ENCODE results near the gene LEFTY1.

LEFTY1 gene

DNA sequence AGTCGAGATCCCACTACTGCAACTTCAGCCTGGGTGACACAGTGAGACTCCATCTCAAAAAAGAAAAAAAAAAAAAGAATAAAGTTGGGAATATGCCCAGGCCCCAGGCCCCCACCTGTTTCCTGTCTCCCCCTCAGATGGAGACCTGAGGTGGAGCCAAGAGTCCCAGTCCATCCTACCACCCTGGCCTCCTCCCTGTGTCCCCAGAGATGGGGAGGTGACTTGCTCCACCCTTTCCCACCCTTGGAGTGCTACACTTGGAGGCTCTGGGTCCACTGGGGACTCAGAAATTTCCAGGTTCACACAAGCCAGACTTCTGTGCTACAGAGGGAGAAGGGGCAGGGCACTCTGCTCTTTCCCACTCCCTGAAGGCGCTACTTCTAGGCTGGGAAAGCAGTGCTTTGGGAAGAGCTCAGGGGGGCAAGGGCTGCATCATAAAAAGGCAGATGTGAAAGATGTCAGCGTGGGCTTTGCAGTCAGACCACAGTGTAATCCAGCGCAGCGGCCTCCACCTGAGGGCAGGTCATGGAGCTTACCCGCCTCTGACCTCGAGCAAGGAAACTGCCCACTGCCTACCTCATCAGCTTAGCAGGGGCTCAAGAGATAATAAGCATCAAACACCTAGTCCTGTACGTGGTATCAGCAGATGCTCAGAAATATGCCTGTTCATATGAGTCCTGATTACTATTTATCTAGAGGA is 20.2 kb downstream of the LEFTY1 start:
- DNase-seq = no peak

DNA sequence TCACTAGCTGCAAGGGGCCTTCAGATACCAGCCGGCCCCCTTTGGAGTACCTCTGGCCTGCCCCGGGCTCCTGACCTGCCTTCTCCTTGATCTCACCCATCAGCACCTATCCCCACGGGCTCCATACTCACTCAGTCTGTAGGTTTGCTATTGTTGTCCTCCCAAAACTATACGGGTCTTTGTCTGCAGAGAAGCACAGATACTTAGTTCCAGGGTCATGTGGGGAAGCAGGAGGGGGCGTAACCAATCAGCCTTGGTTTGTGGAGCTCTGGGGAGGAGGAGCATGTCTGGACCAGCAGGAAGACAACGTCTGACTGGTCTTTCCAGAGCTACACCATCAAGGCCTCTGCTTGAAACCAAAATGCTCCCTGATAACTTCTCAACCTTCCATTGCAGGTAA is 22.0 kb downstream of the LEFTY1 start:
- no peak for DNase-seq

DNA sequence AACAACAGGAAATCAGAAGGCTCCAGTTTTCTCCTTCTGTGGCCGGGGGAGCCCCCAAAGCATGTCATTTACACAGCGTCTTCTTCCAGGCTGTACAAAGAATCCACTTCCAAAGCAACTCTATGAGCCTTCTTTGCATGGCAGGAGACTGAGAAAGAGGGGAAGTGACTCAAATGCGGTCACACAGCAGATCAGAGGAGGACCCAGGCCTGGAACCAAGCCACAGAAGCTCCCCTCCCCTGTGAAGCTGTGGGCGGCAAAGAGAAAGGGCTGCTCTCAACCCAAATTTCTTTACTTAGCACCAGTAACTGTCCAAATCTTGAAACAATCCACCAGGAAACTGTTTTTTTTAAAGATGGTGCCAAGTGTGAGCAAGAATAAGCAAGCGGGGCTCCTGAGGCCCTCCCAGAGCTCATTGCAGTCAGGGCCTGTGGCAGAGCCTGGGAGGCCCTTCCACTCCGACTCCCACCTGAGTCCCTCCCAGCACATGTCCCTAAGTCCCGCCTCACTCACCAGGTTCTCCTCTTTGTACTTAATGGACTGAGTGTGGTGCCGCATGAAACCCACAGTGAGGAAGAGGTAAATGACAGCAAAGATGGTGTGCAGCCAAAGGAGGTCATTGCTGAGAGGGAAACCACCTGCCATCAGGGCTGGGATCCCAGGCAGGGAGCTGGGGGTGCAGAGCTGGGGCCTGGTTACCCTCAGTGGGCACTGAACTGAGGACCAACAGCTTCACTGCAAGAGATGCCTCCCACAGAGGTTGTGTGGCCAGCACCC is 22.7 kb downstream of the LEFTY1 start:
- DNase-seq = peak; percentile 97 to 98

DNA sequence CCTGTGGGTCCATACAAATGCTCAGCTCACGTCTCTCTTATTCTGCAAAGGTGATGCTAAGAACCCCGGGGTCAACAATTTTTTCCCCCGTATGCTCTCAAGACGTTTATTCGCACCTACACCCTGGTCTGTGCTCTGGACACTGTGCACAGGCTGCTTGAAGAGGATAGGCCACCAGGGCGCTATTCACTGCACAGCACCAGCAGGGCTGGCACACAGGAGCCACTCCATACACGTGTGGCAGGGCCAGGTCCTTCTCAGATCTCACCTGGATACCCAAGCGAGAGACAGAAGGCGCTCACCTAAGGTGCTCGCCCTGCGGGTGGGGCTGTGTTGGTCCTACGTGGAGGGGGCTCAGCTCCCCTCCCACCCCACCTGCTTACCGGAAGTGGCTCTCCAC is 23.4 kb downstream of the LEFTY1 start:
- DNase-seq = no peak

DNA sequence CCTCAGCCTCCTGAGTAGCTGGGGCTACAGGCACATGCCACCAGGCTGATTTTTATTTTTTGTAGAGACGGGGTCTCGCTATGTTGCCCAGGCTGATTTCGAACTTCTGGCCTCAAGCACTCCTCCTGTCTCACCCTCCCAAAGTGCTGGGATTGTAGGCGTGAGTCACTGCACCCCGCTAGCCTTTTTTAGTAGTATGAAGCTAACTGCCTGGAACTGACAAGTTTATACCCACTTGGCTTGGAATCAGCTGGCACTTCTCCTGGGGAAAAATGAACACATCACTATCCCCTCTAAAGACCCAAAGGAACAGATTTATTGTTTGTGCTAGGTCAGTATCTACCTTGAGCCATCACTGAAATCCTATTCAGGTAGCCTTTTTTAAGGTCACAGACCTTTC is 25.8 kb downstream of the LEFTY1 start:
- DNase-seq = no peak

DNA sequence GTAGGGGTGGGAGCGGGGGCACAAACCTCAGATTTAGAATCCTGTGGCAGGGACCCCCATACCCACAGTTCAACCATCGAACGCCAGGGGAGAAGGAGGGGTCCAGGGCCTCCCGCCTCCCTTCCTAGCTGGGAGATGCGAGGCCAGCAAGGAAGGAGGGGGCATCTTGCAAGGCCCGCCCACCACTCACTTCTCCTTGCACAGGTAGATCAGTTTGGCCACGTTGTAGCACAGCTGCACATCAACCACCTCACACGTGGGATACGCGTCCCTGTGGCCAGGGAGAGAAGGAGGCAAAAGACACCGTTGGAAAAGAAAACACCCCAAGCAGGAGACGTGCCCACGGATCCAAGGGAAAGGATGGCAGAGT is 26.4 kb downstream of the LEFTY1 start:
- DNase-seq = no peak

DNA sequence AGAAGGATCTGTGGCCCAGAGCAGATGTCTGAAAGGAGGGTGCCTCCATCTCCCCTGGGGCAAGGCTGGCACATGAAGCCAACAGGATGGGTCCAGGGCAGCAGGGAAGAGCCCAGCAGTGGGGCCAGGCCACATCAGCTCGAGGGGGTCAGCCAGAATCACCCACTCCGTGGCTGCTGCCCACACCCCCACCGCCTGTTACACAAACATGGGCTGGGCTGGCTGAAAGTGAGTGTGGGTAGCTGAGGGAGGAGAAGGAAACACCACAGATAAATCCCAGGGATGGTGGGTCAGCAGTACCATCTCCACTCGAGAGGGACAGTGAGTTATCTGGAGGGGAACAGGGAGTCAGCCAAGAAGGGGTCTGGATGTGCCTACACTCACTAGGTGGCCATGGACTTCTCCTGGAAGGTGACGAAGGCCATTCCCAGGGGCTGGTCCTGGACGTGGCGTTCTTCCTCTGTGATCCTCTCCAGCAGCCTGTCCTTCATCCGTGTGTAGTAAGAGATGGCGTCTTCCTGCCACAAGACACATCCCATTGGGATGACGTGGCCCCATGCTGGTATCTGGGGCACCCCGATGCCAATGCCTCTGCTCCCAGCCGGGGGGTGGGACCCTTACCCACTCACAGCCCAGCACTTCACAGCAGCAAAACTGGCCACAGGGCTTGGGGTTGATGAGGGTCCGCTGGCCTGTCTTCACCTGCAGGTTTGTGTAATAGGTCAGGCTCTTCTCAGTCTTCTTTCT is 26.9 kb downstream of the LEFTY1 start:
- no peak for DNase-seq

DNA sequence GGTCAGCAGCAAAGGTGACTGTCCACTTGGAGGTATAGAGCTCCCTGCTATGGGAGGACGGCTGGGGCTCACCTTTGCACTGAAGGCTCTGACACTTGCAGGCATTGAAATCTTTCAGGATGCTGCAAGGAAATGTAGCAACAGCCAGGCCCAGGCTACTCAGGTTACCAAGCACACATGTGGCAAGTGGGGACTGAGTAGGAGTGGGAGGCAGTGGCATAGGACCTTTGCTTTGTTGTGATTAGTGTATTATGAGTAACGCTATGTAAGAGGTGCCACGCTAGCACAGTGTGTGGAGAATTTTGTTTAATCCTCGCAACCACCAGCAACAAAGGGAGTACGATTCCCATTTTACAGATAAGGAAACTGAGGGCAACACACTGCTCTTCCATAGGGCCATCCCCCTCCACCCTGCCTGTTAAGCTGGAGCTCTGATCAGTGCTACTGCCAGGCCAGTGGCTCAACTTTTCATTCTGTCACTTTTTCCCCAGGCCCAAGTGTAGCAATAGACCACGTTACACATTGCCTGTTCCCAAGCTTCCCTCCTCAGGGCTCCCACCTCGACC is 28.0 kb downstream of the LEFTY1 start:
- no peak for DNase-seq

DNA sequence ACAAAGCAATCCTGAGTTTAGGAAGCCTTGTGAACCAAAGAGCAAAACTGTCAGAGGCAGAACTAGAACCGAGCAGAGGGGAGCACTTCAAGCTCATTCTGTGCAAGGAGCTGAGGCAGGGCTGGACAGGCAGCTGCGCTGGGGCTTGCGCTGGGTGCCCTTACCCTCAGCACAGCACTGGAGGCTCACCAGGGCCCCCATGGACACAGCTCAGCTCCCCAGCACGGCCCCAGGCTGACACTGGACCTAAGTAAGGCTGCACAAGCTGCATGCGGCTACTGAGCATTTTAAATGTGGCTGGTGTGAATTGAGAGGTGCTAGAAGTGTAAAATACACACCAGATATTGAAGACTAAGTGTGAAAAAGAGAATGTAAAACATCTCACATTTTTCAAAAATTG is 28.8 kb downstream of the LEFTY1 start:
- no peak for DNase-seq

DNA sequence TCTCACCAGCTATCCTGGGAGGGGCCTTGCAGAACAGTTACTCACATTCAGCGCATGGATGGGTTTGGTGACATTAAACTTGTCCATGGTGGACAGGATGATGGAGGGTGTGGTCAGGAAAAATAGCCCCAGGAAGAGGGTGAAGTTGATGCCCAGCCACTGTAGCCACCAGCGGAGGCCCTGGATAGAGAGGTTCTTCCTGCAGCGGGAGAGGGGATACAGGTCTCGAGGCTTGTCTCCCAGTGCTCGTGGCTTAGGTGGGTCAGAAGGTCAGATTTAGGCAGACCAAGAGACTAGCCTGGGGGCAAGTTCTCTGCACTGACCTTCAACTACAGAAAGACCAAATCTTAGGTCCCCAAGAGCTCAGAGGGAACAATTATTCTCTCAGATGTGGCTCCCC is 29.8 kb downstream of the LEFTY1 start:
- no peak for DNase-seq

DNA sequence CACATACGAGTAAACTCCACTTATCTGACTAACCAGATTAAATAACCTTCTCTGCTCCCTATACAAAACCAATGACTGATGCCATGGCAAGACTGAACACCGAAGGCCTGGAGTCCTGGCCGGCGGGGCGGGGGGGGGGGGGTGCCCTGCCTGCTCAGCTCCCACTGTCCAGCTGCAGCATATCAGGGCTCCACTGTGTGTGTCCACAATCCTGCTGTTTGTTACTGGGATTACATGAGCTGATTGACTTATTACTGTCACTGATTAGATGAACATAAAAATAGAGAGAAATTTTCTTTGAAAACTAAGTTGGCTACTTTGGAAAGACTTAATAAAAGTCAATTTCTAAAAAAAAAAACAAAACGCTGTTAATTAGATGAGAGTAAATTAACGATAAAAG is 31.7 kb downstream of the LEFTY1 start:
- DNase-seq = no peak

DNA sequence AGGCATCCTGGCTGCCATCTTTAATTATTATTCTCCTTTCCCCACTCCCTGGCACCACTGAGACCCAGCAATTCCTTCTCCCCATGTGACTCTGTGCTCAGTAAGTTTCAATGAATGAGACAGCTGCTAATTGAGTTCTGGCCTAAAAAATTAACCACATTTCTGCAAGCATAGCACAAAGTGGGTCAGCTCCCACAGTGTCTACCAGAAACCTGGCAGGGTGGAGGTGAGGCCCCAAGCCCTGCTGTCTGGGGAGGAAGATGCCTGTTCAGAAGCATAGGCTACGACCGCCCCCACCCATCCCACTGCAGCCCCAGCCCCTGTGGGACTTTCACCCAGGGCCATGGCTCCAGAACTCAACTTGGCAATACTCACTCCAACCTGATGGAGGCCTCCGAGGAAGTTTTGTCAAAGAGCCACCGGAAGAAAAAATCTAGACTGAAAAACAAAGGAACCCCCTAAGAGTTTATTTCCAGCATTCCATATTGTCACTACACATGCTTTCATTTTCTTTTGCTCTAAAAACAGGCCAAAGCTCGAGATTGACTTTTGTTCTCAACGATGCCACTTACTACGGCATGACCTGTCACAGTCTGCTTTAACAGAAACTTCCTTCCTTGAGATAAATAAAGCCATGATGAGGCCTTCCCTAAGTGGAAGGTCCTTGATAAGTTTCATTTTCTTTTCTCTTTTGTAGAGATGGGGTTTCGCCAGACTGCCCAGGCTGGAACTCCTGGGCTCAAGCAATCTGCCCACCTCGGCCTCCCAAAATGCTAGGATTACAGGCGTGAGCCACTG is 33.2 kb downstream of the LEFTY1 start:
- no peak for DNase-seq

DNA sequence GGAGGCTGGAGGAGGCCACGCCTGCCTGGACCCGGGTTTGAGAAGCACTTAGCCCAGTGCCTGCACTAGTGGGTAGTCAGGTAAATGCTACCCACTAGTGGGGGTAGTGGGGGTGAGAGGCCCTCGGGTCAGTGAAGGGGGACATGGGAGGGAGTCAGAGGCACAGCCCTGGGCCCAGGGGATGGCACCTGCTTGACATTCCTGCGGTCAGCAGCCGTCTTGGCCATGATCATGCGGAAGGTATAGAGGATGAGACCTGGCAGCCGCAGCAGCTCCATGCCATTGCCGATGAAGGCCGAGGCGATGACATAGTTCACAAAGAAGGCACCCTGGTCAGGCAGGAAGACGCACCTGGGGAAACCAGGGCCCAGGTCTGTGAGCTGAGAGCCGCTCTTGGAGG is 35.5 kb downstream of the LEFTY1 start:
- no peak for DNase-seq

DNA sequence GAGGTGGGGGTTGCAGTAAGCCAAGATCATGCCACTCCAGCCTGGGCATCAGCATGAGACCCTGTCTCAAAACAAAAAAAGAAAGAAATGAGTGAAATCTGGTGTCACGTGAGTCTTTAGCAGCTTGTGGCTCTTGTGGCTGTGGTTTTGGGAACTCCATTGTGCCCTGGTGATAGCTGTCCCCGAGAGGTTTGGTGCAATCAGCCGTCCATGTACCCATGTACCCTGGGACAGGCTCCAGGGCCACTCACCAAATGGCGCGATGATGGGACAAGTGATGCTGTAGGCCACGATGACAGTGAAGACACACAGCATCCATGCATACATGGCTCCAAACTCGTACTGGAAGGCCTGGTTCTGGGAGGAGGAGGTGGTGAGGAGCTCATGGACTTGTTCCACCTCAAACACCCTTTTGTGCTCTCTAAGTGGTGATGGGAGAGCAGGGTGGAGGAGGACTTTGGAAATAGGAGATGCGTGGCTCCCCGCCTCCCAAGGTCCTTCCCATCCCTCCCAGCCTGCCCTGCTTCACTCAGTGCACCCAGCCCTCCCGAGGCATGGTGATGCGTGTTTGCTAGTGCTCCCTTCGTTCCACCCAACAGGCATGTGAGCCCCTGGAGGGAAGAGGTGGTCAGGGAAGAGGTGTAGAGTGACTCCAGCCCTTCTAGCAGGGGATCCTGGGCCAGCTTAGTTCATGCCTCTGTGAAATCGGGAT is 36.4 kb downstream of the LEFTY1 start:
- no peak for DNase-seq

DNA sequence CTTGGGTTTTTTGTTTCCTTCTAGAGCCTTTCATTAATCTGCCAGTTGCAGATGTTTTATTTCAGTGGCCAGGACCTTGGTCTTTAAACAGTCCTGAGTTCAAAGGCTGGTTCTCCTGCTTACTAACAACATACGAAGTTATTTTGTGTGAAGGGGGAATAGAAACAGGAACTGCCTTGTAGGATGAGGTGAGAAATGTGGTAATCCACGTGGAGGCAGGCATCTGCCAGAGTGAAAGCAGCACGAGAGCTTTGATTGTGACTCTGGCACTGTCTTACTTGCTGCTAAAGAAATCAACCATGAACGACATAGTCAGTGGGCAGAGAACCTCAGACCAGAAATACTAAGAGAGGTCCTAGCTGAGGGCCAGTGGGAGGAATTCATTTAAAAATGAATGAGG is 37.1 kb downstream of the LEFTY1 start:
- DNase-seq = peak; percentile 11 to 13

DNA sequence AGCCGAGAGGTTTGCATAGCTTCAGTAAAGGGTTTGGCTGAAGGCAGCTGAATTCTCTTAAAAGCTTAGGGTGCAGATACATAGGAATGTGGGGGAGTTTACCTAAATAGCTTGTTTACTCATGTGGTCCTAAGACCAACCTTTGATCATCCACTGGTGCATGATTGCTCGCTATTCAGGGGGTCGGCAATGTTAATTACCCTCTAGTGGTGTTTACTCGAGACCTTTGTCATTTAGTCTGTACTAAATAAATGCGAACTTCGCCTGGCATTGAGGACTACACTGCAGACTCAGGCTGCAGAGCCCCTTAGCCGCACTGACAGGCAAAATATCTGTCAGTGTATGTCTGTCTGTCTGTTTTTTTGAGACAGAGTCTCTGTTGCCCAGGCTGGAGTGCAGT is 38.6 kb downstream of the LEFTY1 start:
- no peak for DNase-seq

DNA sequence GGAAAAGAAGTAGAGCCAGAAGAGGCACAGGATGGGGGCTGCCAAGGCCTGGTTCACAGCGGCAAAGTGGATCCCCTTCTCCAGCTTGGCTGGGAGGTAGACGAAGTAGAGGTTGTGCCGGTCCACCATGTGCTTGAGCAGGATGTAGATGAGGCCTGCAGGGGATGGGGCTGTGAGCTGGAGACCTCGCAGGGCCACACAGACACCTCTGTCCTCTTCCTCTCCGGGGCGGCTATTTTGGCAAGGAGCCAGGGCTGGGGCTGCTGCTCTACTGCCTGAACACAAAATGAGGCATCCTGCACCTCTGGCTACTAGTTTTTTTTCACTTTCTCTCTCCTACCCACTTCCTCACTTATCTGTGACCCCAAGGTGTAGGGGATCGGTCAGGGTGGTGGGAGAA is 39.0 kb downstream of the LEFTY1 start:
- no peak for DNase-seq

DNA sequence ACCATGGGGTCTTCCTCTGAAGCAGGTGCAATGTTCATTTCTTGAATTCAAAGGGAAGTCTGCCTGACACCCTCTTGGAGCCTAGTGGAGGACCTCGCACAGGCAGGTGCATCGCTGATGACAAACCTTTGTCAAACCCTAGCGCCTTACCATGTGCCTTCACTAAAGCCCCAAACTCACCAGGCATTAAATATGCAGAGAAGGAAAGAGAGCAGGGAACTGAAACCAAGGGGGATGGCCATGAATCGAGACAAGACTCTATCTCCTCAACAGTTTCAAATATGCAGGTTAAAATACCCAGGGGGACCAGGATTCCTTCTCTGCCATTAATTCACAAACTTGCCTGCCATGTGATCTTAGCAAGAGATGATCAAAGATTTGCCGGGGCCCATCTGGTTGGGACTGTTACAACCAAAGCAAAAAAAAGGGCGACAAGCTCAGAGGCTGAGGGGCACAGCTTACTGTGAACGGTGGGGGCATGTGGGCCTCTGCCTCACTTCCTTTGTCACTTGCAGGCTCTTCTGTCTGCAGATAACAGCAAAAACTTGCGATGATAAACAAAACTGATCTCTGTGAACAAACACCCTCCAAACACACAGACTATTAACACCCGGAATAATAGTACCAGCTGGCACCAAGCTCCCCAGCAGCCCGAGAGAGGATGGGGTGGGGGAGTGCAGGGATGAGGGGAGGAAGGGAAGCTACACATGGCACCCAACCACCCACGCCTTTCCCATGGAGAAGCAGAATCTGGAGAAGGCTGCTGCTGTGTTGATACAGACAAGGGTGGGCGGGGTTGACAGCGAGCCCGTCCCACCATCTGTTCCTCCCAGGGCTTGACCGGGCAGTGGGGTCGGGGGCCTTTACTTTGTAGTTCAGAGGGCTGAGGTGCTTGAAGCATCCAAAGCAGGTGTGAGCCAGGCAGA is 40.7 kb downstream of the LEFTY1 start:
- no peak for DNase-seq

DNA sequence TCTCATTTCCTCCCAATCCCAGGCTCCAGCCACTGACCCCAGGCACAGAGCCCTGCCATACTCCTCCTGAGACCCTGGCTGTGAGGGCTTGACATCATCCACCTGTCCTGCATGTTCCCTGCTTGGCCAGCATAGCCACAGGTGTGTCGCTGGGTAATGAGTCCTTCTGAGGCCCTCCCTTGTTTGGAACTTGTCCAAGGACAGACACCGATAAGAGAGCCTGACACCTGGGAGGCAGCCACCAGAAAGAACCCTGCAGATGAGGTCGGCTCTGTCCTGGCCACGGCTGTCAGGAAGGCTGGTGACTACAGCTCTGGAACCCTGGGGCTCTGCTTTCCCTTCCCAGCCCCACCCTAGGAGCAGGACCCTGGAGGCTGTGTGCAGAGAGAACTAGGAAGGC is 41.3 kb downstream of the LEFTY1 start:
- DNase-seq = no peak

DNA sequence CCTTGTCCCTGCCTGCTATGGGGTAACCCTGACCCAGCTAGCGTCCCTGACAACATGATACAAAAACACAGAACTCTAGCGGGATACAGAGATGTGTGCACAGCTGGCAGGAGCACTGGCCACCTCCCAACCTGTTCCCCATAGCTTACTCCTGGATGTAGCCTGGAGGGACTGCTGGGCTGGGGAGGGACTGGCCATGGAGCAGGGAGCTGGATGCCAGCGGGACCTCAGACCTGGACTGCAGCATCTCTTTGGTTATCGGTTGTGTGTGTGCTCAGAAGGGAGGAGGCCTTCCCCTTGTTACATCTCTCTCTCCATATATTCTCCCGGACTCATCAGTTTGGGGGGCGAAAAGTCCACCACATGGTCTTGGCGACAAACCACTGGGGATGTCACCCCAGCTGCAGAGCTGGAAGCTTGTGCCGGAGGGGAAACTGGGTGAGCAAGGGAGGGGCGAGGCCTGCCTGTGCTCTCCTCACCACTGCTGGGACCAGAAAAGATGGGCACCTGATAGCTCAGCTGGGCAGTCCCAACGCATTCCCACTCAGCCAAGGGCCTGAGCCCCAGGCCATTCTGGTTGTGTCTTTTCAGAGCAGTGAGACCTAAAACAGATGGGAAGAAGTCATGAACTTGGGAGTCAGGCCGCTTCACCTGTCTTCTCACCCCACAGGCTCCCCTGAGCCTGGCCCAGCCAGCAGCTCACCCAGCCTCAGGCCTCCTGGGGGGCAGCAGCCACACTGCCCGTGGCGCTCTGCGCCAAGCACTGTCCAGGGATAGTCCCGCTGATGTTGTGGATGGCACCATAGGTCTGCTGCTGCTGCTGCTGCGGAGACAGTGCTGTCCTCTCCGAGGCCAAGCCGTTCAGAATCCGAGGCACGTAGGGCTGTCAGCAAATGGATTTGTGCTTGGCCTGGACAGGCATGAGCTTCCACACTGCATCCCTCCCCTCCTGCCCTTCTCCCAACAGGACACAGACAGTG is 42.3 kb downstream of the LEFTY1 start:
- no peak for DNase-seq

All from Kasumi-1 (cell line).